Activated naive CD4-positive, alpha-beta T cell treated with anti-CD3 and anti-CD28 coated beads for 36 hours (primary cell): ENCODE data around the gene CORO7. TPM values are rescaled to one million over a fixed set of nuclear protein-coding genes. Genes with fewer than 3 reads are reported as not detected.
"Not testable (repeated sequence)": the region's sequence is repeated elsewhere in the genome, so short reads cannot be mapped to it uniquely, and the experiment has no call there.

ENCODE experiments used
- CTCF ChIA-PET: fragments of 350-600 bp; sonication (Branson Sonifier 250); formaldehyde crosslinking; loops from one replicate; lab custom pipeline; 2021; ENCODE audit warnings: antibody characterized with exemption; lab: Charles Lee
- DNase-seq: peaks from one replicate; pipeline ENCODE4 v3.0.0-alpha.2; 2020
- H3K27ac Mint-ChIP-seq: one replicate; pipeline ENCODE4 v1.8.0; 2021; ENCODE audit warnings: mild to moderate bottlenecking, mixed read lengths
- H3K27me3 Mint-ChIP-seq: one replicate; pipeline ENCODE4 v1.8.0; 2021; ENCODE audit warnings: low read depth, mixed read lengths
- H3K36me3 Mint-ChIP-seq: one replicate; pipeline ENCODE4 v1.8.0; 2021; ENCODE audit warnings: low read depth, mixed read lengths
- H3K4me1 Mint-ChIP-seq: one replicate; pipeline ENCODE4 v1.8.0; 2021; ENCODE audit warnings: low read depth, mixed read lengths
- H3K4me3 Mint-ChIP-seq: one replicate; pipeline ENCODE4 v1.8.0; 2021; ENCODE audit warnings: mild to moderate bottlenecking, moderate library complexity, mixed read lengths
- H3K9me3 Mint-ChIP-seq: one replicate; pipeline ENCODE4 v1.8.0; 2021; ENCODE audit warnings: mixed read lengths
- intact Hi-C: fragments of 100-400 bp; cut with micrococcal nuclease; formaldehyde crosslinking; loops from one replicate; pipeline ENCODE4 v1.15.1; 2023
- total RNA-seq, 2 experiments: library from RNA; stranded (reverse); gene quantifications; one replicate each; pipeline ENCODE4 v1.2.3, GENCODE V29; 2021

CORO7 gene
- total RNA-seq, 2 experiments from 2014 or later, result 39.7 to 43.3 TPM

DNA sequence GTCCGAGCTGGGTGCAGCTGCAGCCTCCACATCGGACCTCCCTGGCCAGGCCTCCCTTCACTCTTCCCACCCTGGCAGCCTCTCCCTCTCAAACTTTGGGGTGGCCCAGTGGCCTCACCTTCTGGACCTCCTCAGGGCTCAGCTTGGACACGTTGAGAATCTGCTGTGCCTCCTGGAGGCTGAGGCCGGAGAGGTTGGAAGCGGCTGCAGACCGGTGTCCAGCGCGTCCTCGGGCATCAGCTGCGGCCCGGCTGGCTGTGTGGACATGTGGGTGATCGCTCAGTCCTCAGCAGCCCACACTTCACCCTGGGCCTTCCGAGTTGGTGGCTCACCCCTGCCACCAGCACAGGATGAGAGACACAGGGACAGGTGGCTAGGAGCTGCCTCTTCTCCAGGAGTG, 75.1 kb downstream of the CORO7 start:
- H3K27me3 Mint-ChIP-seq, result no peaks in the 10 kb centered on the region
- H3K27ac Mint-ChIP-seq, result no peak overlapping the region
- intact Hi-C loops, result no loop called here
- H3K4me3 Mint-ChIP-seq, result no peak overlapping the region
- DNase-seq, result no peak
- H3K4me1 Mint-ChIP-seq, result peaks cover 7% of the 10 kb centered on the region
- H3K9me3 Mint-ChIP-seq, result no peaks in the 10 kb centered on the region
- peaks cover 4% of the 10 kb centered on the region for H3K36me3 Mint-ChIP-seq
- CTCF ChIA-PET, result interaction anchor here (0.7 to 1.2 kb wide), 3 partner anchors 9 to 52 kb away, joined by 3 to 4 read pairs (median 4); no protein-coding TSS in a partner anchor

DNA sequence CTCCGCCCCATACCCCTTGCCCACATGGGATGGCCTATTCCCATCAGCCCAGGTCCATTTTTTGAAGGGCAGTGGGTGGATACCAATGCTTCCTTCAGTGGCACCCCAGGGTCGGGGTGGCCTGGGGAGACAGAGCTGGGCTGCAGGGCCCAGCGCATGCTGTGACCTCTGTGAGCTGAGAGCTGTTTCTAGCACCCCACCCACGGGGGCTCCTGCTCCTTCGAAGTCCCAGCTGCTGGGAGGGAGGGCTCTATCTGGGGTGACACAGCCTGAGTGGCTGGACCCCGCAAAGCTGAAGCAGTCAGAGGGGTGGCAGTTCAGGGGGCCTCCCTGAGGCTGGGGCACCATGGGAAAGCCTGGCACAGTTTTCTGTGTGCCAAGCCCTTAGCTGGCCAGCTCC, 76.0 kb downstream of the CORO7 start:
- Mint-ChIP-seq H3K4me1 (peaks cover 5% of the 10 kb centered on the region), H3K27ac (no peak overlapping the region), H3K4me3 (no peak overlapping the region), H3K36me3 (peaks cover 4% of the 10 kb centered on the region), H3K9me3 (no peaks in the 10 kb centered on the region), H3K27me3 (no peaks in the 10 kb centered on the region)
- CTCF ChIA-PET, result interaction anchor here (0.7 kb wide), 1 partner anchor 50 kb away, joined by 3 read pairs; no protein-coding TSS in a partner anchor
- intact Hi-C loops, result no loop called here
- DNase-seq, result no peak

DNA sequence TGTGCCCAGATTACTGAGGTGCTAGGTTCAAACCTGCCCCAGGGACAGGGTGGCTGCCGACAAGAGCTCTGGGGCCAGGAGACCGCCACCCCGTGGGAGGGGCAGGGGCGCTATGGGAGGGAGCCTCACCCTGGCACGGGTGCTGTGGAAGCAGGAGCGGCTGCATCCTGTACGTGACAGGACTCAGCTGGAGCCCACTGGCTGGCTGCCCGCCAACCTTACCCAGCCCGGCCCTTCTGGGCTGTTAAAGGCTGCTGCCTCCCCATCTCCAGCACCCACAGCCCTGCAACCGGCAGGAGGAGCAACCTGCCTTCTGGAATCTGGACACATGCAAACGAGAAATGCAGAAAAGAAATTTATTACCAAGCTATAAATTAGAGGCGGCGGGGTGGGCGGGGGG, 76.5 kb downstream of the CORO7 start:
- Mint-ChIP-seq H3K4me3 (no peak overlapping the region), H3K36me3 (peaks cover 4% of the 10 kb centered on the region), H3K9me3 (no peaks in the 10 kb centered on the region), H3K27ac (no peak overlapping the region), H3K27me3 (no peaks in the 10 kb centered on the region), H3K4me1 (peaks cover 5% of the 10 kb centered on the region)
- intact Hi-C loops, result no loop called here
- CTCF ChIA-PET, result no interaction called here
- DNase-seq, result no peak

DNA sequence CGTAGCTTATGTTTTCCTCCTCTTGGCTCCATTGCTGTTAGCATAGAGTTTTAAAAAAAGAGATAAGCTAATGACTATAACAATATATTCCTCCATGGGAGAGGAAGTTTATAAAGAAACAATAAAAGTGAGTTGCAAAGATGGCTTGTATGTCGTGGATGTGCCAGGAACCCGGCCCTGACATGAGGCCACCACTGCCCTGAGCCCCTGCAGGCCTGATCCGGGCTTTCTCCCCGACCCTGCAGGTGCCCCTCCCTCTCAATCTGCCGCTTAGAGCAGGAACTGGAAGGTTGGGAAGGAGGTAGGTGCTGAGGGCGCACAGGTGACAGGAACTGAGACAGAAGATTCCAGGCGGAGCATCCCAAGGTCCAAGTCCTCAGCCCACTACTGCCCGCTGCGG, 76.9 kb downstream of the CORO7 start:
- intact Hi-C loops, result no loop called here
- H3K9me3 Mint-ChIP-seq, result no peaks in the 10 kb centered on the region
- peaks cover 2% of the 10 kb centered on the region for H3K36me3 Mint-ChIP-seq
- no peaks in the 10 kb centered on the region for H3K27me3 Mint-ChIP-seq
- no peak for DNase-seq
- H3K4me3 Mint-ChIP-seq, result no peak overlapping the region
- H3K27ac Mint-ChIP-seq, result no peak overlapping the region
- CTCF ChIA-PET, result no interaction called here
- H3K4me1 Mint-ChIP-seq, result peaks cover 5% of the 10 kb centered on the region

DNA sequence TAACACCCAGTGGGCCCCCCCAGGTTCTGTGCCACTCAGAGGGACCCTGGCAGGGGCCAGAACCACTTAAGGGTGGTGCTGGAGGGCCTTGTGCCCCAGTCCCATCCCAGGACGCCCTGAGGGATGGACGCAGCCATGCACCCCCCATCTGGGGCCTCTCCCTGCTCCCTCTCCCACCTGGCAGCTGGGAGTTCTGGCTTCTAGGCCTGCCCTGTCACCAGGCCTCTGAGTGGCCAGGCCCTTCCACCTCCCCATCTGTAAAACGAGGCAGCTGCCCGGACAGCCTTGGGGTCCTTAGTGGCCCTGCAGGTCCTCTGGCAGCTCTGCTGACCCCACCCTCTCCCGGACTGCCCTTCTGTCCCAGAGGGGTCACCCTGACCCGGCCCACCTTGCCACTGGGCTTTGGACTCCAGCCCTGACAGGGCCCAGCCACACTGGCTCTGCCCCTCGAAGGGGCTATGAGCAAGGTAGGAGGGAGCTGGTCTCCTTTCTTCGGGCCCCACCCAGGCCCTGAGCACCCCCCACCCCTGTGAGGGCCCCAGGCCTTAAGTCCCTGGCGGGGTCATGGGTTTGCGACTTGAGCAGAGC, 77.6 kb downstream of the CORO7 start:
- Mint-ChIP-seq H3K27me3 (no peaks in the 10 kb centered on the region), H3K36me3 (peaks cover 2% of the 10 kb centered on the region), H3K27ac (no peak overlapping the region), H3K4me3 (no peak overlapping the region), H3K4me1 (peaks cover 4% of the 10 kb centered on the region), H3K9me3 (no peaks in the 10 kb centered on the region)
- CTCF ChIA-PET, result no interaction called here
- no peak for DNase-seq
- intact Hi-C loops, result no loop called here

DNA sequence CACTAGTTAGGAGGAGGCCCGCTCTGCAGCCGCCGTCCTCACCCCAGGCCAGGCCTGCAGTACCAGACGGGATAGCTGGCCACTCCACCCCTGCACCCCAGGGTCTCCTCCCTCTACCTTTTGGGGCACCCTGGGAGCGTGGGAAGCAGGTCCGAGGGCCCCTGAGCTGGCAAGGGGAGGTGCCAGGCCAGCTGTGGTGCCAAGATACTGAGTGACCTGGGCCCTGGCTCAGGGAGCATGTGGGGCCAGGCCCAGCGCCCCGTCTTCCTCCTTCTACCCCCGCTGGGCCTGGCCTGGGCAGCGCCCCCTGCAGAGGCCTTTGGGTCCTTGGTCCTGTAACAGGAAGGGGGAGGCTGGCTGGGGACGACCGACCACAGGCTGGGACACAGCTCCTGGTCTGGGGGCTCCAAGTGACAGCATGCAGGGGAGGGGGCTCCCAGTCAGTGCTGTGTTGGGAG, 78.2 kb downstream of the CORO7 start:
- Mint-ChIP-seq H3K4me1 (no peaks in the 10 kb centered on the region), H3K27me3 (no peaks in the 10 kb centered on the region), H3K4me3 (no peak overlapping the region), H3K36me3 (peaks cover 2% of the 10 kb centered on the region), H3K27ac (no peak overlapping the region), H3K9me3 (no peaks in the 10 kb centered on the region)
- CTCF ChIA-PET, result interaction anchor here (1.2 kb wide), 1 partner anchor 49 kb away, joined by 3 read pairs; no protein-coding TSS in a partner anchor
- intact Hi-C loops, result no loop called here
- DNase-seq, result no peak

DNA sequence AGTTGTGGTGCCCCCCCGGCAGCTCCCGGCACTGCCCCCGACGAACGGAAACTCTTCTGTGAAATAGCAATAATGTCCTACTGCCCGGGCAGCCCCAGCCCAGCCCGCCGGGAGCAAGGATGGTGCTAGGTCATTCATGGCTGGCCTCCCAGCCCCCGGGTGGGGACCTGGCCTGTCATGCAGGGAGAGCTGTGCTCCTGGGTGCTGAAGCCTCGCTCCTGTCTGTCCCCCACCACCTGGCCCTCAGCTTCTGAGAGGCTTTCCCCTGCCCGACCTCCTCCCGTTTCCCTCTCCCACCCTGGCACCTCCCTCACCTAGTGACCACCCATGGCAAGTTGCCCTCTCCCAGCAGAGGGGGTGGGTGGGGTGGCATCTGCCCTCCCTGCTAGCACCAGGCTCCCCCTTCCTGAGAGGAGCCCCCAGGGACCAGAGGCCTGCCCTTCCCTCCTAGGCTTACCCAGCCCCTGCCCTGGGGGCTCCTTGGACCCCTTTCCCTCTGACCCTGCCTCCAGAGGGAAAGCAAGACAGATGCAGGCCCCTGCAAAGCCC, 78.8 kb downstream of the CORO7 start:
- Mint-ChIP-seq H3K4me3 (no peak overlapping the region), H3K27me3 (no peaks in the 10 kb centered on the region), H3K9me3 (no peaks in the 10 kb centered on the region), H3K36me3 (peaks cover 2% of the 10 kb centered on the region), H3K27ac (no peak overlapping the region), H3K4me1 (no peaks in the 10 kb centered on the region)
- intact Hi-C loops, result no loop called here
- CTCF ChIA-PET, result interaction anchor here (1.2 kb wide), 1 partner anchor 49 kb away, joined by 3 read pairs; no protein-coding TSS in a partner anchor
- no peak for DNase-seq

DNA sequence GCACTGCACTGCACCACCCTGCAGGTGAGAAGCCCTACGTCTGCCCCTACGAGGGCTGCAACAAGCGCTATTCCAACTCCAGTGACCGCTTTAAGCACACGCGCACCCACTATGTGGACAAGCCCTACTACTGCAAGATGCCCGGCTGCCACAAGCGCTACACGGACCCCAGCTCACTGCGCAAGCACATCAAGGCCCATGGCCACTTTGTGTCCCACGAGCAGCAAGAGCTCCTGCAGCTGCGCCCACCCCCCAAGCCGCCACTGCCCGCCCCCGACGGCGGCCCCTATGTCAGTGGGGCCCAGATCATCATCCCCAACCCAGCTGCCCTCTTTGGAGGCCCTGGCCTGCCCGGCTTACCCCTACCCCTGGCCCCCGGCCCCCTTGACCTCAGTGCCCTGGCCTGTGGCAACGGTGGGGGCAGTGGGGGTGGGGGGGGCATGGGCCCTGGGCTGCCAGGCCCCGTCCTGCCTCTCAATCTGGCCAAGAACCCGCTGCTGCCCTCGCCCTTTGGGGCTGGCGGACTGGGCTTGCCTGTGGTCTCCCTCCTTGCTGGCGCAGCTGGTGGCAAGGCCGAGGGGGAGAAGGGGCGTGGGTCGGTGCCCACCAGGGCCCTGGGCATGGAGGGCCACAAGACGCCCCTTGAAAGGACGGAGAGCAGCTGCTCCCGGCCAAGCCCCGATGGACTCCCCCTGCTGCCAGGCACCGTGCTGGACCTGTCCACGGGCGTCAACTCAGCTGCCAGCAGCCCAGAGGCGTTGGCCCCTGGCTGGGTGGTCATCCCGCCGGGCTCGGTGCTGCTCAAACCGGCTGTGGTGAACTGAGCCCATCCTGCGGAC, 79.5 kb downstream of the CORO7 start:
- Mint-ChIP-seq H3K9me3 (no peaks in the 10 kb centered on the region), H3K4me3 (no peak overlapping the region), H3K36me3 (peaks cover 2% of the 10 kb centered on the region), H3K27ac (no peak overlapping the region), H3K27me3 (no peaks in the 10 kb centered on the region), H3K4me1 (no peaks in the 10 kb centered on the region)
- CTCF ChIA-PET, result interaction anchor here (1.2 kb wide), 1 partner anchor 48 kb away, joined by 3 read pairs; no protein-coding TSS in a partner anchor
- intact Hi-C loops, result no loop called here
- DNase-seq, result no peak

DNA sequence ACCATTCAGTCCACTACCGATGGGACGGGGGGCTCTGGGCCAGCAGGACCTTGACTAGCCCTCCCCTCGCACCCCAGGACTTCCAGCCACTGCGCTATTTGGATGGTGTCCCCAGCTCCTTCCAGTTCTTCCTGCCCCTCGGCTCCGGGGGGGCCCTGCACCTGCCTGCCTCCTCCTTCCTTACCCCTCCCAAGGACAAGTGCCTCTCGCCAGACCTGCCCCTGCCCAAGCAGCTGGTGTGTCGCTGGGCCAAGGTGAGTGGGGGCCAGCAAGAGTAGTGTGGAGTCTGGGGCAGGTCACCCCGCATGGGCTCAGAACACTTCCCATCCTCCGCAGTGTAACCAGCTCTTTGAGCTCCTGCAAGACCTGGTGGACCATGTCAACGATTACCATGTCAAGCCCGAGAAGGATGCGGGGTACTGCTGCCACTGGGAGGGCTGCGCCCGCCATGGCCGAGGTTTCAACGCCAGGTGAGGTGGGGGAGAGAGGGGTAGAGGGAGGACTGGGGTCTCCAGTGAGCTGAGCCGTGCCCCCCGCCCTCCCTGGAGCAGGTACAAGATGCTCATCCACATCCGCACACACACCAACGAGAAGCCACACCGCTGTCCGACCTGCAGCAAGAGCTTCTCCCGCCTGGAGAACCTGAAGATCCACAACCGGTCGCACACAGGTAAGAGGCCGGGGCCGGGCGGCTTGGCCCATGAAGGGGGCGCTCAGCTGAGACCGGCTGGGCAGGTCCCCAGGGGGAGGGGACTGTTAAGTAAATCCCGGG, 81.5 kb downstream of the CORO7 start:
- Mint-ChIP-seq H3K27ac (no peak overlapping the region), H3K27me3 (no peaks in the 10 kb centered on the region), H3K36me3 (peaks cover 2% of the 10 kb centered on the region), H3K9me3 (no peaks in the 10 kb centered on the region), H3K4me3 (no peak overlapping the region), H3K4me1 (no peaks in the 10 kb centered on the region)
- DNase-seq, result no peak
- intact Hi-C loops, result no loop called here
- CTCF ChIA-PET, result interaction anchor here (0.6 to 9.2 kb wide), 3 partner anchors 11 to 45 kb away, joined by 3 to 80 read pairs (median 3); no protein-coding TSS in a partner anchor

DNA sequence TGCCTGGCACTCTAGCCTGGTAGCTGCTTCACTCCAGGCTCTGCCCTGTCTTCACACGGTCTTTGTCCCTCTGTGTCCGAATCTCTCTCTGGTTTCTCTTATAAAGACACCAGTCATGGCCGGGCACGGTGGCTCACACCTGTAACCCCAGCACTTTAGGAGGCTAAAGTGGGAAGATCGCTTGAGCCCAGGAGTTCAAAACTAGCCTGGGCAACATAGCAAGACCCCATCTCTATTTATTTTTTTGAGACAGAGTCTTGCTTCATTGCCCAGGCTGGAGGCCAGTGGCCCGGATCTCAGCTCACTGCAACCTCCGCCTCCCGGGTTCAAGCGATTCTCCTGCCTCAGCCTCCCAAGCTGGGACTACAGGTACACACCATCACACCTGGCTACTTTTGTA, 82.7 kb downstream of the CORO7 start:
- intact Hi-C loops, H3K27ac Mint-ChIP-seq, H3K27me3 Mint-ChIP-seq, H3K4me3 Mint-ChIP-seq, DNase-seq, H3K36me3 Mint-ChIP-seq, H3K4me1 Mint-ChIP-seq, H3K9me3 Mint-ChIP-seq: not testable (repeated sequence)
- CTCF ChIA-PET, result interaction anchor here (0.9 to 9.2 kb wide), 2 partner anchors 44 to 72 kb away, joined by 3 to 80 read pairs; no protein-coding TSS in a partner anchor

DNA sequence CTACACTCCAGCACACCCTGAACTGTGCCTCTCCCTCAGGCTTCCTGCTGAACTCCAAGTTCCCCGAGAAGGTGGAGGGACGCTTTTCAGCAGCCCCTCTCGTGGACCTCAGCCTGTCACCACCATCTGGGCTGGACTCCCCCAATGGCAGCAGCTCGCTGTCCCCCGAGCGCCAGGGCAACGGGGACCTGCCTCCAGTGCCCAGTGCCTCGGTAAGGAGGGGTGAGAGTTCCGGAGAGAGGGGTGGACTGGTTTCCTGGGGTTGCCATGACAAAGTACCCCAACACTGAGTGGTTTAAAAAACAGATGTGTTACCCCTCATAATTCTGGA, 83.1 kb downstream of the CORO7 start:
- Mint-ChIP-seq H3K27ac (no peak overlapping the region), H3K36me3 (no peaks in the 10 kb centered on the region), H3K4me1 (peaks cover 2% of the 10 kb centered on the region), H3K27me3 (no peaks in the 10 kb centered on the region), H3K4me3 (no peak overlapping the region), H3K9me3 (no peaks in the 10 kb centered on the region)
- no peak for DNase-seq
- intact Hi-C loops, result no loop called here
- CTCF ChIA-PET, result interaction anchor here (0.7 to 9.2 kb wide), 3 partner anchors 43 to 71 kb away, joined by 3 to 80 read pairs (median 3); no protein-coding TSS in a partner anchor
